ENCODE measurements around the gene ACTC1. TPM values are rescaled to one million over a fixed set of nuclear protein-coding genes. Genes with fewer than 3 reads are reported as not detected.

Gene ACTC1
- total and polyA plus RNA-seq, 10 of the 15 experiments (the other 5 are each of a cell fraction or from before 2014, with no cell fraction given), result 1.6 TPM; not detected in 9

DNA sequence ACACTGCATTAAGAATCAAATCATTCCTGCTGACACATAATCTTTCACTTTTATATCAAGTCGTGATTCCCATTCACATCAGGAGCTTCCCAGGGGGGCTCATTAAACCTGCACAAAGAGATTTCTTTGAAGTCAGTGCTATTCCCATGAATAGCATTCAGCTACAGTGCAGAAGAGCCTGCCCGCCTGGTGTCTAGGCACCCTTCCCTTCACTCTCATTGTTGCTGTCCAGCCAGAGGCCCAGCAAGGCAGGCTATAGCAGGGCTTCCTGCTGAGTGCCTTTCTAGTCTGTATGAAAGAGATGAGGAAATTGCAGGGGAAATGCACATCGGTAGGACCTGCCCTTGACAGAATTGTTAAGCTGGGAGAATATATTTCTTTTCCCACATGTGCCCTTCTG lies 36.0 kb downstream of the ACTC1 start:
- Histone ChIP-seq H3K36me3 (ENCODE audit: control insufficient read depth in 2 of 2, insufficient read depth in 2 of 2, low read length in 1 of 2) (no peaks in the 10 kb centered on the region), H3K27me3 (replicated peaks in 1 of 2; ENCODE audit: control insufficient read depth in 2 of 2, insufficient read depth in 2 of 2, low read length in 1 of 2) (peaks cover 8 to 10% of the 10 kb centered on the region in 2 experiments), H3K9me3 (replicated peaks; ENCODE audit: control insufficient read depth, insufficient read depth, low read length) (no peaks in the 10 kb centered on the region), H4K20me1 (ENCODE audit: control insufficient read depth, insufficient read depth) (no peaks in the 10 kb centered on the region), H3K4me1 (ENCODE audit: control insufficient read depth, insufficient read depth, low read length) (no peaks in the 10 kb centered on the region), H3K27ac (ENCODE audit: control insufficient read depth, insufficient read depth) (no peak overlapping the region), H3K9ac (ENCODE audit: control insufficient read depth, insufficient read depth, low read length) (no peak overlapping the region), H3K4me2 (ENCODE audit: control insufficient read depth, insufficient read depth) (no peak overlapping the region), H3K79me2 (ENCODE audit: control insufficient read depth, insufficient read depth, low read length) (no peaks in the 10 kb centered on the region), H2AFZ (ENCODE audit: control insufficient read depth, low read depth, low read length) (no peak overlapping the region), H3K4me3 (no peak overlapping the region)
- no peak for ATAC-seq
- SMC1A ChIA-PET (ENCODE audit: uncharacterized antibody, unreplicated experiment), result no interaction called here
- intact Hi-C loops (cut with micrococcal nuclease; ENCODE audit: unreplicated experiment) (no loop called here), in situ Hi-C loops (cut with MboI) (no loop called here)
- BruUV-seq (replicated peaks), result no TSS peak
- no peak for DNase-seq (ENCODE audit: low read depth, low spot score)
- POLR2A ChIA-PET, result no interaction called here
- no peak for FAIRE-seq
- WGBS (ENCODE audit: insufficient coverage, insufficient replicate concordance, low lambda C conversion rate, missing lambda C conversion rate), result 16% methylated on average over 3 of the region's 3 CpGs
- CTCF ChIA-PET, result no interaction called here
- RAD21 ChIA-PET (ENCODE audit: unreplicated experiment), result no interaction called here
- no peak for TF ChIP-seq TCF3 (IDR thresholded peaks at IDR 0.05; ENCODE audit: borderline replicate concordance, insufficient read depth, low read depth, low read length)
- no peak for TF ChIP-seq ZBTB11 (CRISPR knock-in tag; IDR thresholded peaks at IDR 0.05)
- no peak for TF ChIP-seq MEF2B (IDR thresholded peaks at IDR 0.05; ENCODE audit: partially characterized antibody, poor library complexity, severe bottlenecking)
- TF ChIP-seq, protein P1, sequence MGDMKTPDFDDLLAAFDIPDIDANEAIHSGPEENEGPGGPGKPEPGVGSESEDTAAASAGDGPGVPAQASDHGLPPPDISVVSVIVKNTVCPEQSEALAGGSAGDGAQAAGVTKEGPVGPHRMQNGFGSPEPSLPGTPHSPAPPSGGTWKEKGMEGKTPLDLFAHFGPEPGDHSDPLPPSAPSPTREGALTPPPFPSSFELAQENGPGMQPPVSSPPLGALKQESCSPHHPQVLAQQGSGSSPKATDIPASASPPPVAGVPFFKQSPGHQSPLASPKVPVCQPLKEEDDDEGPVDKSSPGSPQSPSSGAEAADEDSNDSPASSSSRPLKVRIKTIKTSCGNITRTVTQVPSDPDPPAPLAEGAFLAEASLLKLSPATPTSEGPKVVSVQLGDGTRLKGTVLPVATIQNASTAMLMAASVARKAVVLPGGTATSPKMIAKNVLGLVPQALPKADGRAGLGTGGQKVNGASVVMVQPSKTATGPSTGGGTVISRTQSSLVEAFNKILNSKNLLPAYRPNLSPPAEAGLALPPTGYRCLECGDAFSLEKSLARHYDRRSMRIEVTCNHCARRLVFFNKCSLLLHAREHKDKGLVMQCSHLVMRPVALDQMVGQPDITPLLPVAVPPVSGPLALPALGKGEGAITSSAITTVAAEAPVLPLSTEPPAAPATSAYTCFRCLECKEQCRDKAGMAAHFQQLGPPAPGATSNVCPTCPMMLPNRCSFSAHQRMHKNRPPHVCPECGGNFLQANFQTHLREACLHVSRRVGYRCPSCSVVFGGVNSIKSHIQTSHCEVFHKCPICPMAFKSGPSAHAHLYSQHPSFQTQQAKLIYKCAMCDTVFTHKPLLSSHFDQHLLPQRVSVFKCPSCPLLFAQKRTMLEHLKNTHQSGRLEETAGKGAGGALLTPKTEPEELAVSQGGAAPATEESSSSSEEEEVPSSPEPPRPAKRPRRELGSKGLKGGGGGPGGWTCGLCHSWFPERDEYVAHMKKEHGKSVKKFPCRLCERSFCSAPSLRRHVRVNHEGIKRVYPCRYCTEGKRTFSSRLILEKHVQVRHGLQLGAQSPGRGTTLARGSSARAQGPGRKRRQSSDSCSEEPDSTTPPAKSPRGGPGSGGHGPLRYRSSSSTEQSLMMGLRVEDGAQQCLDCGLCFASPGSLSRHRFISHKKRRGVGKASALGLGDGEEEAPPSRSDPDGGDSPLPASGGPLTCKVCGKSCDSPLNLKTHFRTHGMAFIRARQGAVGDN (IDR thresholded peaks at IDR 0.05), result no peak
- no peak for TF ChIP-seq NR2C1 (IDR thresholded peaks at IDR 0.05)
- no peak for TF ChIP-seq BCL11A (IDR thresholded peaks at IDR 0.05; ENCODE audit: low read depth, low read length)
- TF ChIP-seq EP300 (IDR thresholded peaks at IDR 0.05; ENCODE audit: borderline replicate concordance in 1 of 2, control insufficient read depth in 1 of 2, low read depth in 2 of 2, low read length in 2 of 2), result no peak
- TF ChIP-seq CTCF (IDR thresholded peaks at IDR 0.05 in 2 of 3, conservative IDR thresholded peaks at IDR 0.05 in 1 of 3; ENCODE audit: control insufficient read depth in 2 of 3, extremely low read depth in 1 of 3, insufficient read depth in 1 of 3, low read depth in 3 of 3, low read length in 3 of 3), result no peak
- no peak for TF ChIP-seq GATAD2B (conservative IDR thresholded peaks at IDR 0.05; ENCODE audit: low read depth)
- TF ChIP-seq, protein P2, sequence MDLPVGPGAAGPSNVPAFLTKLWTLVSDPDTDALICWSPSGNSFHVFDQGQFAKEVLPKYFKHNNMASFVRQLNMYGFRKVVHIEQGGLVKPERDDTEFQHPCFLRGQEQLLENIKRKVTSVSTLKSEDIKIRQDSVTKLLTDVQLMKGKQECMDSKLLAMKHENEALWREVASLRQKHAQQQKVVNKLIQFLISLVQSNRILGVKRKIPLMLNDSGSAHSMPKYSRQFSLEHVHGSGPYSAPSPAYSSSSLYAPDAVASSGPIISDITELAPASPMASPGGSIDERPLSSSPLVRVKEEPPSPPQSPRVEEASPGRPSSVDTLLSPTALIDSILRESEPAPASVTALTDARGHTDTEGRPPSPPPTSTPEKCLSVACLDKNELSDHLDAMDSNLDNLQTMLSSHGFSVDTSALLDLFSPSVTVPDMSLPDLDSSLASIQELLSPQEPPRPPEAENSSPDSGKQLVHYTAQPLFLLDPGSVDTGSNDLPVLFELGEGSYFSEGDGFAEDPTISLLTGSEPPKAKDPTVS (IDR thresholded peaks at IDR 0.05; ENCODE audit: low read depth, low read length), result no peak
- no peak for TF ChIP-seq POLR2AphosphoS2 (IDR thresholded peaks at IDR 0.05; ENCODE audit: low read depth, low read length)
- TF ChIP-seq NR2F1 (conservative IDR thresholded peaks at IDR 0.05), result no peak
- TF ChIP-seq CBX3 (IDR thresholded peaks at IDR 0.05; ENCODE audit: borderline replicate concordance, low read depth), result no peak

Data from GM12878 (cell line).